Stimulated activated CD4-positive, alpha-beta T cell treated with anti-CD3 and anti-CD28 coated beads, Interleukin-1b, Interleukin-23, amount 100 ng/mL, for 24 hours (primary cell): Measurements from ENCODE around the gene MAN1C1.

Experiments
- DNase-seq, 4 experiments: peaks; one replicate each; pipeline ENCODE4 v3.0.0-alpha.2; 2020; ENCODE audit warnings: low read depth in 4 of 4, low spot score in 1 of 4

The MAN1C1 gene

DNA sequence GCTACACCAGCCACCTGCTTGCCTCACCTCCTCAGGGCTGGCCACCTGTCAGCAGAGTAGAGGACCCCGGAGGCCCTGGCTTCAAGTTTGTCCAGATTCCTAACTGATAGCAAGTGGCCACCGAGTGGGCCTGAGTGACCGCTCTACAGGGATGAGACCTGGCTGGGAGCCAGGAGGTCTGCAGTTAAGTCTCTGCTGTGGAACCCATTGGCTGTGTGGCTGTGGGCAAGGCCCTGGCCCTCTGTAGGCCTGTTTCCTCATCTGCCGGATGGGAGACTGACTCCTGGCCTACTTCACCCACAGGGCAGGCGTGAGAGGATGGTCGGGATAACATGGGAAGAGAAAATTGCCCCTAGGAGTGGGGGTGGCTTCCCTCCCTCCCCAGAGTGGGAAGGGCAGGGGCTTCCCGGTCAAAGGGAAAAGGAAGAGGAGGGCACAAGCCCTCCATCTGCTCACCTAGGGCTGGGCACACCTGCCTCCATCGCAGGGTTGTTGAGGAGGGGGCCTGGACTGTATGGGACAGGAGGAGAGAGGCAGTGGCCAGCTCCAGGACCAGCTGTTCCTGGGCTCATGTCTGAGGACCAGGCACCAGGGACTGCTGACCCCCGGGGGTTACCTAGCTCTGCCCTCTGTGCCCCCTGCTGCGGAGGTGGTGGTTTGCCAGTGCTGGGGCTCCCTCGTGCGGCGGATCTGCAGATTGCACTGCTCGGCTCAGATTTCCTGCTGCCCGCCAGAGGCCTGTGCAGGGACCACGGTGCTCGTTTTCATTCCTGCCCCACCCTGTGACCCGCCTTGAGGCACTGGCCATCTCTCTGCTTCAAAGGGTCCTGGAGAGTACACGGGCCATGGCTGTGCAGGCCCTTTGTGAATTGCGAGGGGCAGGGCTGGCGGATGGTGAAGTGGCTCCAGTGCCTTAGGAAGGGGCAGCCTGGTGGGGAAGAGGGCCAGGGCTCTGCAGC lies 194.0 kb downstream of the MAN1C1 start:
- DNase-seq: peak; percentile 67 to 78 (median 72)

- DNase-seq: no peak
Measured at GRCh38 chr1:25811384-25812082, 194.9 kb downstream of the MAN1C1 start.

DNA sequence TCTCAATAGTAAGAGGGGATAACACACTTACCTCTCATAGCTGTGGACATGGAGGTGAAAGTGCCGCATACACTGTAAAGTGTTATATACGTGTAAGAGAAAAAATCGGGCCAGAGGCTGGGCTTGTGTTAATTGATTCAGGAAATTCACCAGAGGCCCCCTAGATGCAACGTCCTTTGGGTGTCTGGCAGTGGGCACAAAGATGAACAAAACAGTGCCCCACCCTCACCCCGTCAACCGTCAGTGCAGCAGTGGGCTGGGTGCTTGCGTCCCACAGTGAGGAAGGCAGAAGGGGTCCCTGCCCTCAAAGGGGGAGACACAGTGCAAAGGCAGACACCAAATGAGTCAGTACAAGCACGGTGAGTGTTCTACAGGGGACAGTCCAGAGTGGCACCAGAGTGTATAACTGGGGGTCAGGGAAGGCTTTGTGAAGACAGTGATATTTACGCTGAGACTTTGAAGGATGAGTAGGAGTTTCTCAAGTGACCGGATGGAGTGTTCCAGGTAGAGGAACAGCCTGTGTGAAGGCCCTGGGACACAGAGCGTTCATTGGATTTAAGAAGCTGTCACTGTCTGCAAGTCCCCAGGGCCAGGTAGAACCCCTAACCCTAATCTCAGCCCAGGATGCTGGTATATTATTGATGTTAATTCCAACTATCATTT lies 196.6 kb downstream of the MAN1C1 start:
- no peak for DNase-seq

DNA sequence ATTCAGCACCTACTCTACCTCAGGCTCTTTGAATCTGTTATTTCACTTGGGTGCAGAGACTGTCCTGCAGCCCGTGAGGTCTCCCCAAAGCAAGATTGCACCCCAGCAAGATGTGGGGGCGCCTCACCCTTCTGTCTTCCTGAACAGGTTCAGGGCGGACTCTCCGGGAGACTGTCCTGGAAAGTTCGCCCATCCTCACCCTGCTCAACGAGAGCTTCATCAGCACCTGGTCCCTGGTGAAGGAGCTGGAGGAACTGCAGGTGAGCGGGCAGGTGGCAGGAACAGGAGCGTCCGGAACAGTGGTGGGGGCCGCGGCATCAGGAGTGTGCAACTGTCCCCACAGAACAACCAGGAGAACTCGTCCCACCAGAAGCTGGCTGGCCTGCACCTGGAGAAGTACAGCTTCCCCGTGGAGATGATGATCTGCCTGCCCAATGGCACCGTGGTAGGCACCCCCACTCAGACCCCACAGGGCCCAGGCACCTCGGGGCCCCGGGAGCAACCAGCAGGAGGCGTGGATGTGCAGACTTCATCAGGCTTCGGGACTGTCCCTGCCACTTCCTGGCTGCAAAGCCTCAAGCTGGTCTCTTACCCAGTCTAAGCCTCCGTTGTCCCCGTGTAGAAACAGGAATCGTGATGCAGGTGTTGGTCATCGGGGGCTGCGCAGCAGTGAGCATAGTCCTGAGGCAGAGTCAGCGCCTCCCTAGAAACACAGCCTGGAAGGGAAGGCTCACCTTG lies 197.3 kb downstream of the MAN1C1 start:
- DNase-seq: no peak

- DNase-seq: no peak
Measured at GRCh38 chr1:25814549-25815087, 198.0 kb downstream of the MAN1C1 start.

GRCh38 chr1:25815208-25816111 lies 198.9 kb downstream of the MAN1C1 start:
- no peak for DNase-seq

DNA sequence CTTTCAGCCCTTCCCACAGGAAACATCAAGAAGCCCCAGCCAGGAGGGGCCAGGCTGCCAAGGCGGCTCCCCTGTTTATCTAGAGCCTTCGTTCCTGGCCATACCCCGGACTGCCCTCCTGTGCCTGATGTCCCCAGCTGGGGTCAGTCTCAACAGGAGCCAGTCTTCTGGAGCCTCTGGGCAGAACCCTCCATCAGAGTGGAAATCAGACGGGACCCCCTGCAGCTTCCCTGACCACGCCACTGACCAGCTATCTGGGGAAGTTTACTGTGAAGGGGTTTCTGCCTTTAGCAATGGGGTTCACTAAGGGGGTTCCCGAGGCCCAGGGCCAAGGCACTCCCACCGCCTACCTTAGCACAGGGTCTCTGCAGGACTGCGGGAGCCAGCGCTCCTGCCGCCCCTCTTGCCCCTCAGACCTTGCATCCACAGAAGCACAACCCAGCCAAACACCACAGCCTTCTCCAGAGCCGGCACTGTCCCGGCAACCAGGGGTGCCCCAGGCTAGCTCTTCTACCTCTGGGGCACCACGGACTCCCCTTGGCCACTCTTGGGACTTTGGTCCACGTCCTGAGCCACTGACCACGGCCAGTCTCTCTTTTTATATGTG lies 199.6 kb downstream of the MAN1C1 start:
- no peak for DNase-seq

GRCh38 chr1:25817840-25818501 lies 201.4 kb downstream of the MAN1C1 start:
- no peak for DNase-seq

GRCh38 chr1:25818569-25818968 lies 202.0 kb downstream of the MAN1C1 start:
- no peak for DNase-seq

DNA sequence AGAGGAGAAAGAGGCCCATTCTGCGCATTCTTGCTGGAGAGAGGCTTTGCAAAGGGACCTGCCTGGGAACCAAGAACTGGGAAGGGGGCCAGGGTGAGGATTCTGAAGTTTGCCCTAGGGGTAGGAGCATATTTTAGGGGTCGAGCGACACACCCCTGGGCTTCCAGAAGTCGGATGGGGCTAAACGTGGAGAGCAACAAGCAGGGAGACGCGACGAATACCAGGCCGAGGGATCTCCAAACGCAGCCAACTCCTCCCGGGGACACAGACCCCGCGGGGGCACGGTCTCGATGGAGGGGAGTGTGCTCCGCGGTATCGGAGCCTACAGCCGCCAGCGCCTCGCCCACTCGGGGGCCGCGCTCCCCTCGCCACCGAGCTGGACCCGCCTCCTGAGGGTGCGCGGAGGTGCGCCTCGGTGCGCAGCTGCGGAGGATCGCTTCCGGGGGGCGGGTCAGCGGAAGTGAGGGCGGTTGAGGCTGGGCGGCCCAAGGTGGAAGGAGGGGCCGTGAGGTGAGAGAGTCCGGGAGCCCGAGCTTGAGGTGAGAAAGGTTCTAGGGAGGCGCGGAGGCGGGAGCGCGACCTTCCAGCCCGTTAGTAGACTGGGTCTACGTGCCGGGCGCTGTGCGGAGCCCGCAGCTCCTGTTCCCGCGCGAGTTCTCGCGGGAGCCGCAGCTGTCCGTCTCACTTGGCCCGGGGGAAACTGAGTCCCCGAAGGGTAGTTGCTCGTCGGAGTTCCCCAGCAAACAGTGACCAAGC lies 203.1 kb downstream of the MAN1C1 start, which contains the start of gene MTFR1L:
TSS of gene MTFR1L (plus strand) at position 464 of the 756 bp plus-strand sequence. CDS start 3,151 bp downstream, outside the sequence.
- peak; percentile 83 to 93 (median 86) for DNase-seq

GRCh38 chr1:25820247-25821111 lies 203.9 kb downstream of the MAN1C1 start:
- peak in 3 of 4 experiments; percentile 28 to 57 (median 56) for DNase-seq

DNA sequence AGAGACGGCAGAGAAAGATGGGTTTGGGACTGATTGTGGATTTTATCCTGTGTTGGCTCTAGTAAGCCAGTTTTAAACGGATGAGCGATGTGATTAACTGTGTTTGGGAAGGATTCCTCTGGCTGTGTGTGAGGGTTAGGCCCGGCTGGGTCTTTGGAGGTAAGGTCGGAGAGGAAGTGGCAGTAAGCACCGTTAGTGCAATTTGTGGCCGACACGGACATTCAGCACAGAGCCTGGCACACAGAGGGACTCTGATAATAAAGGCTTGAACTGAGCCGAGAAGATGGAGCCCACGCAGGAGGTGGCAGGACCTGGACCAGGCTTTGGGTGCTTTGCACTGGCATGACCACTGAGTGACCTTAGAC lies 204.5 kb downstream of the MAN1C1 start:
- DNase-seq: no peak

DNA sequence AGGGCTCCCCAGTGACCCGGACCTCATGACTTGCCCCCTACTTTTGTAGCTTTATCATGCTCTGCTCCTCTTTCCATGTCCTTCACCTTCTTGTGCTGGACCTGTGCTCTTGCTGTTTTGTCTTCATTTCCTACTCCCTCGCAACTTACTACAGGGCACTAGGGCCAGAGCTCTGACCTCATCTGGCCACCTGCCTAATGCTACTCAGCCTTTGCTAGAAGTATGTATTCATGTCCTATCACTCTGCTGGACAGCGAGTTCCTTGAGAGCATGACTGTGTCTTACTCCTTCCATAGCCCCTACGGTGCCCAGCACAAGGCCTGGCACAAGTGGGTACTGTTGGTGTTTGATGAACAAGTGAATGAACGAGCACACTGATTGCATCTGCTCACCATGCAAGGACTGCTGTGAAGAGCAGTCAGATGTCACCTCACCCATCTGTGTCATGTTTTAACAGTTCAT lies 205.1 kb downstream of the MAN1C1 start:
- DNase-seq: no peak

DNA sequence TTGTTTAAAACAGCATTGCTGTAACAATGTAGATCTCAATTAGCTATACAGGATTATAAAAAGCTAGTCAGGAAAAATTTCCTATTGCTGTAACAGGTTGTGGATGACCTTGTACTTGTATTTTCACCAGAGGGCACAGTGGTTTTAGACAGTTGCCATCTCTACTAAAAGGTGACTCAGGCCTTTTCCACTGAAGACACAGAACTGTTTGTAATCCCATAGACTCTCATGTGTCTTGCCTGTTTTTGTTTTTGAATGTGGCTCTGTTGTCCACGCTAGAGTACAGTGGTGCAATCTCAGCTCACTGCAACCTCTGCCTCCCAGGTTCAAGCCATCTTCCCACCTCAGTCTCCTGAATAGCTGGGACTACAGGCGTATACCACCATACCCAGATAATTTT lies 209.0 kb downstream of the MAN1C1 start:
- no peak for DNase-seq

- no peak for DNase-seq
Measured at GRCh38 chr1:25826571-25826970, 210.0 kb downstream of the MAN1C1 start.

GRCh38 chr1:25828491-25828890 lies 211.9 kb downstream of the MAN1C1 start:
- no peak for DNase-seq

- no peak for DNase-seq
Measured at GRCh38 chr1:25829046-25829445, 212.5 kb downstream of the MAN1C1 start.
